Lung (tissue), 12 donors: ENCODE measurements around the gene EFHC2. TPM values are rescaled to one million over a fixed set of nuclear protein-coding genes. Genes with fewer than 3 reads are reported as not detected.

Source experiments
- ATAC-seq: fragments of 200-7000 bp; cut with Tn5 transposase; one replicate; pipeline ENCODE4 v1.9.1; 2020; ENCODE audit warnings: moderate number of reproducible peaks; ENCODE audit not compliant: insufficient read depth, low FRiP score
- DNase-seq, 3 donors: peaks; one replicate each; pipeline ENCODE4 v3.0.0-alpha.2; 2013 to 2017
- H3K27ac ChIP-seq, 2 donors: one replicate each; pipeline ENCODE4 v1.5.1; 2013; ENCODE audit warnings: mild to moderate bottlenecking in 2 of 2, moderate library complexity in 2 of 2, control low read depth in 1 of 2, inconsistent platforms in 1 of 2, low read depth in 1 of 2, low read length in 1 of 2
- H3K27me3 ChIP-seq, 3 donors: one replicate each; pipeline ENCODE4 v1.5.1; 2013; ENCODE audit warnings: low read length in 2 of 3; ENCODE audit not compliant: control insufficient read depth in 3 of 3, insufficient read depth in 3 of 3
- H3K36me3 ChIP-seq, 4 donors: one replicate each; pipeline ENCODE4 v1.5.1; 2013; ENCODE audit warnings: low read length in 4 of 4, mild to moderate bottlenecking in 1 of 4, moderate library complexity in 1 of 4; ENCODE audit not compliant: control insufficient read depth in 4 of 4, insufficient read depth in 4 of 4
- H3K4me1 ChIP-seq, 5 donors: one replicate each; pipeline ENCODE4 v1.5.1; 2013; ENCODE audit warnings: low read length in 5 of 5, mild to moderate bottlenecking in 2 of 5, moderate library complexity in 1 of 5; ENCODE audit not compliant: control insufficient read depth in 5 of 5, insufficient read depth in 5 of 5
- H3K4me3 ChIP-seq: one replicate; pipeline ENCODE4 v1.5.1; 2013; ENCODE audit warnings: mild to moderate bottlenecking, control low read depth, moderate library complexity
- H3K9ac ChIP-seq, 2 donors: one replicate each; pipeline ENCODE4 v1.5.1; 2013; ENCODE audit warnings: low read length in 2 of 2, control low read depth in 1 of 2; ENCODE audit not compliant: insufficient read depth in 1 of 2
- H3K9me3 ChIP-seq, 4 donors: one replicate each; pipeline ENCODE4 v1.5.1; 2013; ENCODE audit warnings: low read length in 3 of 4, mild to moderate bottlenecking in 1 of 4, moderate library complexity in 1 of 4; ENCODE audit not compliant: control insufficient read depth in 4 of 4, insufficient read depth in 3 of 4
- WGBS, 2 donors: extraction: QIAGEN DNeasy Blood & Tissue Kit; methylation state at CpG; one replicate each; pipeline ENCODE4 v1.1.7; 2013; 5-methylcytosine and 5-hydroxymethylcytosine counted together
- polyA plus RNA-seq, 2 donors: library from polyadenylated mRNA; stranded (reverse); fragments of 200-250 nt; gene quantifications; one replicate each; pipeline ENCODE4 v1.2.1, GENCODE V29; 2013
- total RNA-seq, 2 donors: library from RNA; depleted of rRNA in 1 of 2; stranded (reverse); fragments of >200 nt in 1 of 2; gene quantifications; one replicate each; pipeline ENCODE4 v1.2.1, GENCODE V29; 2014 to 2021
- TF ChIP-seq, protein P1 (sequence below): IDR thresholded peaks from 2 replicates; pipeline ENCODE4 v1.5.1; 2012; ENCODE audit warnings: mild to moderate bottlenecking; ENCODE audit errors: control extremely low read depth, extremely low read depth
- donor health status: control.
- donor health status: control.
- donor health status: Bipolar disorder and iron deficiency.
- donor health status: healthy.
- donor health status: DM: yes; HTN: yes; CAD: no.

EFHC2 gene
- total and polyA plus RNA-seq, 4 donors: 2.4 to 8.3 (median 5.0) TPM

DNA sequence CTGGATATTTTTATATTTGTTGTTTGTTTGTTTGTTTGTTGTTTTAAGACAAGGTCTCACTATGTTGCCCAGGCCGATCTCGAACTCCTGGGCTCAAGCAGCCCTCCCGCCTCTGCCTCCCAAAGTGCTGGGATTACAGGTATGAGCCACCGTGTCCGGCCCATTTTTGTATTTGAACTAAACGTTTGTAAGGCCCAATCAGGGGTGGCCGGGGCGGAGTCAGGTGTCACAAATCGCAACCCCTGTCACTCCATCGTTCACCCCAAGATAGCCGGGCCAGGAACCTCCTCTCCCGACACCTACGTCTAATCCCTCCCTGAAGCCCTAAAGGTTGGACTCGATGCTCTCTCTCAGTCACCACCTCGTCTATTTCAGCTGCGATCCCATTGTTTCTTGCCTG is 722 bp upstream of the EFHC2 start:
- WGBS, 2 donors: 12 to 30% methylated on average over 12 to 16 of the region's 16 CpGs
- DNase-seq: peak; percentile 7 to 19 (median 8)
- peaks cover 0 to 30% (median 12%) of the 10 kb centered on the region in 3 donors for H3K27me3 ChIP-seq
- ATAC-seq: no peak
- H3K36me3 ChIP-seq: no peaks in the 10 kb centered on the region
- H3K4me1 ChIP-seq: peaks cover 0 to 1% (median 0%) of the 10 kb centered on the region in 5 donors
- no peak overlapping the region for H3K27ac ChIP-seq
- H3K9ac ChIP-seq: peak overlapping the region in 1 of 2 donors; percentile 49
- no peak overlapping the region for H3K4me3 ChIP-seq
- TF ChIP-seq, protein P1, sequence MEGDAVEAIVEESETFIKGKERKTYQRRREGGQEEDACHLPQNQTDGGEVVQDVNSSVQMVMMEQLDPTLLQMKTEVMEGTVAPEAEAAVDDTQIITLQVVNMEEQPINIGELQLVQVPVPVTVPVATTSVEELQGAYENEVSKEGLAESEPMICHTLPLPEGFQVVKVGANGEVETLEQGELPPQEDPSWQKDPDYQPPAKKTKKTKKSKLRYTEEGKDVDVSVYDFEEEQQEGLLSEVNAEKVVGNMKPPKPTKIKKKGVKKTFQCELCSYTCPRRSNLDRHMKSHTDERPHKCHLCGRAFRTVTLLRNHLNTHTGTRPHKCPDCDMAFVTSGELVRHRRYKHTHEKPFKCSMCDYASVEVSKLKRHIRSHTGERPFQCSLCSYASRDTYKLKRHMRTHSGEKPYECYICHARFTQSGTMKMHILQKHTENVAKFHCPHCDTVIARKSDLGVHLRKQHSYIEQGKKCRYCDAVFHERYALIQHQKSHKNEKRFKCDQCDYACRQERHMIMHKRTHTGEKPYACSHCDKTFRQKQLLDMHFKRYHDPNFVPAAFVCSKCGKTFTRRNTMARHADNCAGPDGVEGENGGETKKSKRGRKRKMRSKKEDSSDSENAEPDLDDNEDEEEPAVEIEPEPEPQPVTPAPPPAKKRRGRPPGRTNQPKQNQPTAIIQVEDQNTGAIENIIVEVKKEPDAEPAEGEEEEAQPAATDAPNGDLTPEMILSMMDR: no peak
- no peaks in the 10 kb centered on the region for H3K9me3 ChIP-seq

DNA sequence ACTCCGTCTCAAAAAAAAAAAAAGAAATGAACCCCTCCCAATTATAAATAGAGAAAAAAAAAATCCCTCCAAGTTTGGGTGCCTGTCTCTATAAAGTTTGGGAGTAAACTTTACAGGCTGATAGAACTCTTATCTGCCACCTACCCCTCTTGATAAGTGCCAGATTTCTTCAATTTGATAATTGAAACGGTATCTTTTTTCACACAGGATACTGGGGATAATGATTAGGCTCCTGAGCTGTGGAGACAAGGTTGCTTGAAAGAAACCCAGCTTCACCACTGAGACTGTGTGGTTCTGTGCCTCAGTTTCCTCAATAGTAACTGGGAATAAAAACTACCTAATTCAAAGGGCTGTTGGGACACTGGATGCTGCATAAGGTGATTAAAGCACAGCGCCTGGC is 606 bp downstream of the EFHC2 start:
- TF ChIP-seq, protein P1: no peak
- 48 to 71% methylated on average over 2 to 3 of the region's 3 CpGs for WGBS, 2 donors
- peaks cover 0 to 28% (median 13%) of the 10 kb centered on the region in 3 donors for H3K27me3 ChIP-seq
- H3K36me3 ChIP-seq: no peaks in the 10 kb centered on the region
- no peak overlapping the region for H3K27ac ChIP-seq
- no peaks in the 10 kb centered on the region for H3K9me3 ChIP-seq
- peaks cover 0 to 1% (median 0%) of the 10 kb centered on the region in 5 donors for H3K4me1 ChIP-seq
- peak overlapping the region in 1 of 2 donors; percentile 46 for H3K9ac ChIP-seq
- no peak for DNase-seq
- no peak overlapping the region for H3K4me3 ChIP-seq
- no peak for ATAC-seq

DNA sequence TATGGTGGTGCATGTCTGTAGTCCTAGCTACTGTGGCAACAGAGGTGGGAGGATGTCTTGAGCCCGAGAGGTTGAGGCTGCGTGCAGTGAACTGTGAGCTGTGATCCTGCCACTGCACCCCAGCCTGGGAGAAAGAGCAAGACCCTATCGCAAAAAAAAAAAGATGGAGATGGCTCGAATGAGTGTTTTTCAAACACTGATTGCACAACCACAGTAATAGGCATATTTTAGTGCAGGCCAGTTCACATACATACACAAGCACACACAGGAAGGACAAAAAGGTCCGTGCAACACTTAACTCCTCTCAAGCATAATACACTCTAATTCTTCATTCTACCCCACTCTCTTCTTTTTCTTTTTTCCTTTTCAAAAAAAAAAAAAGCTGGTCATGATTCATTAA is 5.1 kb downstream of the EFHC2 start:
- WGBS, 2 donors: 64 to 73% methylated on average over 4 to 5 of the region's 5 CpGs
- no peak overlapping the region for H3K9ac ChIP-seq

More for the DNA sequence above, 5.1 kb downstream of the EFHC2 start:
- Histone ChIP-seq H3K4me1 (peaks cover 0 to 1% (median 0%) of the 10 kb centered on the region in 5 donors), H3K4me3 (no peak overlapping the region), H3K9me3 (no peaks in the 10 kb centered on the region), H3K27me3 (peaks cover 0 to 21% (median 13%) of the 10 kb centered on the region in 3 donors), H3K27ac (no peak overlapping the region), H3K36me3 (no peaks in the 10 kb centered on the region)
- TF ChIP-seq, protein P1: no peak
- ATAC-seq (no peak), DNase-seq (peak in 1 of 3 donors; percentile 15)
